ENCODE results near the gene SPOPL.

DNA sequence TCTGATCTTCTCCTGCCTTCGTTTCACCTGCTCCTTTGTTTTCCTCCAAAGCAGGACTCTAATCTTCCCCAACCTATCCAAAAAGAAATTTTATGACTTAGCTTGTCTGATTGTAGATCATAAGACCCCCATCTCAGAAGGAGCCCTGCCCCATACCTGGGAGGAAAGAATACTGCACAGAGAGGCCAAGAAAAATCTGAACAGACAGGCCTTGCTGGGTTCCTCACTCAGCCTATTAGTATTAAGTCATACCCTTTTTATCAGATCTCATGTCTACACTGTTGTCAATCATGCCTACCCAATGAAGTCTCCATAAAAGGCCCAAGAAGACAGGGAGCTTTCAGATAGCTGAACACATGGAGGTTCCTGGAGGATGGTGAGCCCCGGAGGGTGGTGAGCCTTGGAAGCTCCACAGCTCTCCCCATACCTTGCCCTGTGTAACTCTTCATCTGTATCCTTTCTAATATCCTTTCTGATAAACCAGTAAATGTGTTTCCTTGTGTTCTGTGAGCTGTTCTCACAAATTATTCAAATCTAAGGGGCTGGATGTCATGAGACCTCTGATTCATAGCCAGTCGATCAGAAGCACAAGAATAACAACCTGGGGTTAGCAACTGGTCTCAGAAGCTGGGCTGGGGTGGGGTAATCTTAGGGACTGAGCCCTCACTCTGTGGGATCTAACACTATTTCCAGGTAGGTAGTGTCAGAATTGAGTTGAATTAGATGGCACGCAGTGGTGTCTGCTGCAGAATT is 108.8 kb downstream of the SPOPL start:
- no peak for TF ChIP-seq CTCF (IDR thresholded peaks at IDR 0.05)
- TF ChIP-seq POLR2A (IDR thresholded peaks at IDR 0.05), result no peak
